22Rv1 (cell line): ENCODE data around the gene PCDHGA3.
A peak's percentile ranks its signal among the peaks of the same experiment; 100 is the strongest.
"Not testable (repeated sequence)": the region's sequence is repeated elsewhere in the genome, so short reads cannot be mapped to it uniquely, and the experiment has no call there.

Experiments used
- H3K27ac ChIP-seq: fragments of 450-650 bp; 2 replicates; pipeline ENCODE4 v1.5.1; 2017
- ZFX ChIP-seq: fragments of 450-650 bp; IDR thresholded peaks from 2 replicates; pipeline ENCODE4 v1.6.1; 2017; ENCODE audit warnings: antibody characterized with exemption, borderline replicate concordance
- TF ChIP-seq, protein P1 (sequence below): fragments of 450-650 bp; IDR thresholded peaks from 2 replicates; pipeline ENCODE4 v1.5.1; 2017; ENCODE audit warnings: mild to moderate bottlenecking

PCDHGA3 gene

DNA sequence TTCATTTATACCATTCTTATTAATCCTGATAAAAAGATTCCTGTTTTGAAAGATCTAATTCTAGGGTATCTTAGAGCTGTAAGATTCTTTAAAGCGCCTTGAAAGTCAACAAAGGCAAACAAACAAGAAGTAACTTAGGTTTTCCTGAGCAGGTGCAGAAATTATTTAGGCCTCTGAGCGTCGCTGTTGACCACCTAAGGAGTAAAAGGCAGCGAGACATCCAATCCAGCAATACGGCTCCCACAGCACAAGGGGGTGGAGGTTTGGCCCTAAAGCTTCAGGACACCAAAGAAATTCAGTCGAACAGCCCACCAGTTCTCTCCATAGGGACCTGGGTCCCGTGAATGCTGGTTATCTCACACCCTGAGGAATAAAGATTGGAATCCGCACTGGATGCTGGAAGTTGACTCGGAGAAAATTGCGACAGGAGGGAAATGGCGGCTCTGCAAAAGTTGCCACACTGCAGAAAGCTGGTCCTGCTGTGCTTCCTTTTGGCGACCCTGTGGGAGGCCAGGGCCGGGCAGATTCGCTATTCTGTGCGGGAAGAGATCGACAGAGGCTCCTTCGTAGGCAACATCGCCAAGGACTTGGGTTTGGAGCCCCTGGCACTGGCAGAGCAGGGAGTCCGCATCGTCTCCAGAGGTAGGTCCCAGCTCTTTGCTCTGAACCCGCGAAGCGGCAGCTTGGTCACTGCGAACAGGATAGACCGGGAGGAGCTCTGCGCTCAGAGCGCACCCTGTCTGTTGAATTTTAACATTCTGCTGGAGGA, 4.9 kb upstream of the PCDHGA3 start, which contains the start of gene PCDHGA2:
TSS of gene PCDHGA2 (plus strand) at position 223 of the 769 bp plus-strand sequence.
- no peak for TF ChIP-seq ZFX
- TF ChIP-seq, protein P1, sequence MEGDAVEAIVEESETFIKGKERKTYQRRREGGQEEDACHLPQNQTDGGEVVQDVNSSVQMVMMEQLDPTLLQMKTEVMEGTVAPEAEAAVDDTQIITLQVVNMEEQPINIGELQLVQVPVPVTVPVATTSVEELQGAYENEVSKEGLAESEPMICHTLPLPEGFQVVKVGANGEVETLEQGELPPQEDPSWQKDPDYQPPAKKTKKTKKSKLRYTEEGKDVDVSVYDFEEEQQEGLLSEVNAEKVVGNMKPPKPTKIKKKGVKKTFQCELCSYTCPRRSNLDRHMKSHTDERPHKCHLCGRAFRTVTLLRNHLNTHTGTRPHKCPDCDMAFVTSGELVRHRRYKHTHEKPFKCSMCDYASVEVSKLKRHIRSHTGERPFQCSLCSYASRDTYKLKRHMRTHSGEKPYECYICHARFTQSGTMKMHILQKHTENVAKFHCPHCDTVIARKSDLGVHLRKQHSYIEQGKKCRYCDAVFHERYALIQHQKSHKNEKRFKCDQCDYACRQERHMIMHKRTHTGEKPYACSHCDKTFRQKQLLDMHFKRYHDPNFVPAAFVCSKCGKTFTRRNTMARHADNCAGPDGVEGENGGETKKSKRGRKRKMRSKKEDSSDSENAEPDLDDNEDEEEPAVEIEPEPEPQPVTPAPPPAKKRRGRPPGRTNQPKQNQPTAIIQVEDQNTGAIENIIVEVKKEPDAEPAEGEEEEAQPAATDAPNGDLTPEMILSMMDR: peak; percentile 73
- no peak within 1 kb of the TSS for H3K27ac ChIP-seq

DNA sequence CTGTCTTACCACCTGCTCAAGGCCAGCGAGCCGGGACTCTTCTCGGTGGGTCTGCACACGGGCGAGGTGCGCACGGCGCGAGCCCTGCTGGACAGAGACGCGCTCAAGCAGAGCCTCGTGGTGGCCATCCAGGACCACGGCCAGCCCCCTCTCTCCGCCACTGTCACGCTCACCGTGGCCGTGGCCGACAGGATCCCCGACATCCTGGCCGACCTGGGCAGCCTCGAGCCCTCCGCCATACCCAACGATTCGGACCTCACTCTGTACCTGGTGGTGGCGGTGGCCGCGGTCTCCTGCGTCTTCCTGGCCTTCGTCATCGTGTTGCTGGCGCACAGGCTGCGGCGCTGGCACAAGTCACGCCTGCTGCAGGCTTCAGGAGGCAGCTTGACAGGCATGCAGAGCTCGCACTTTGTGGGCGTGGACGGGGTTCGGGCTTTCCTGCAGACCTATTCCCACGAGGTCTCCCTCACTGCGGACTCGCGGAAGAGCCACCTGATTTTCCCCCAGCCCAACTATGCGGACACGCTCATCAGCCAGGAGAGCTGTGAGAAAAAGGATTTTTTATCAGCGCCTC, 2.8 kb upstream of the PCDHGA3 start:
- H3K27ac ChIP-seq: not testable (repeated sequence)

DNA sequence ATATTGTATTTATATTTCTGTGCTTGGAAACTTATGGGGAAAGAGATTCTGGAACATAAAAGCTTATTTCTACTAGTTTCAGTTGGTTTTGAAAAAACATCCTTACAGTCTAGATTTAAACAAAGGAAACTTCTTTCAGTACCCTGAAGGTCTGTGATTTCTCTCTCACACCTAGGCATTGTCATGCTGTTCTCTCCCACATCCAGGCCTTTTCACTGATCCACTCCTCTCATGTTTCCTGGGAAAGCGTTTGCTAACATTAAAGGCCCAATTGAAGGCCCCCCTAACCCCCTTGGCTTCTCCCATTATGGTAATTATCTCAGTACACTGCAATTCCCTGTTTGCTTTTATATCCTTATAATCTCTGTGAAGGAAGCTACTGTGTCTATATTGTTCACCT, 856 bp upstream of the PCDHGA3 start:
- TF ChIP-seq ZFX: no peak
- TF ChIP-seq, protein P1: no peak
- no peak overlapping the region for H3K27ac ChIP-seq

DNA sequence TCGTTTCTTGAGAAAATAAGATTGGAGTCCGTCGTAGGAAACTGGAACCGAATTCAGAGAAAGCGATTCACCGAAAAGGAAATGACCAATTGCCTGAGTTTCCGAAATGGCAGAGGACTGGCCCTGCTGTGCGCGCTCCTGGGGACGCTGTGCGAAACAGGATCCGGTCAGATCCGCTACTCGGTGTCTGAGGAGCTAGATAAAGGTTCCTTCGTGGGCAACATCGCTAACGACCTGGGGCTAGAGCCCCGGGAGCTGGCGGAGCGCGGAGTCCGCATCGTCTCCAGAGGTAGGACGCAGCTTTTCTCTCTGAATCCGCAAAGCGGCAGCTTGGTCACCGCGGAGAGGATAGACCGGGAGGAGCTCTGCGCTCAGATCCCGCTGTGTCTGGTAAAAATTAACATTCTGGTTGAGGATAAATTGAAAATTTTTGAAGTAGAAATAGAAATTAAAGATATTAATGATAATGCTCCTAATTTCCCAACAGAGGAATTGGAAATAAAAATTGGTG, 379 bp downstream of the PCDHGA3 start:
- TF ChIP-seq, protein P1: peak; percentile 52
- no peak for TF ChIP-seq ZFX

DNA sequence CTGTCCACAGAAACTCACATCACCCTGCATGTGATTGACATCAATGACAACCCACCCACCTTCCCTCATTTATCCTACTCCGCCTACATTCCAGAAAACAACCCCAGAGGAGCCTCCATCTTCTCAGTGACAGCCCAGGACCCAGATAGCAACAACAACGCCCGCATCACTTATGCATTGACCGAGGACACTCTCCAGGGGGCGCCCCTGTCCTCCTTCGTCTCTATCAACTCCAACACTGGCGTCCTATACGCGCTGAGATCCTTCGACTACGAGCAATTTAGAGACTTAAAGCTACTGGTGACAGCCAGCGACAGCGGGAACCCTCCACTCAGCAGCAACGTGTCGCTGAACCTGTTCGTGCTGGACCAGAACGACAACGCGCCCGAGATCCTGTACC, 1.7 kb downstream of the PCDHGA3 start:
- H3K27ac ChIP-seq: no peak overlapping the region
- TF ChIP-seq, protein P1: 0 out of 2 replicates have a peak, but pooled peaks have one; percentile 11
- no peak for TF ChIP-seq ZFX

More for the DNA sequence above, 379 bp downstream of the PCDHGA3 start:
- 0 out of 2 replicates have a peak overlapping the region, but pooled peaks have one; percentile 7 for H3K27ac ChIP-seq

DNA sequence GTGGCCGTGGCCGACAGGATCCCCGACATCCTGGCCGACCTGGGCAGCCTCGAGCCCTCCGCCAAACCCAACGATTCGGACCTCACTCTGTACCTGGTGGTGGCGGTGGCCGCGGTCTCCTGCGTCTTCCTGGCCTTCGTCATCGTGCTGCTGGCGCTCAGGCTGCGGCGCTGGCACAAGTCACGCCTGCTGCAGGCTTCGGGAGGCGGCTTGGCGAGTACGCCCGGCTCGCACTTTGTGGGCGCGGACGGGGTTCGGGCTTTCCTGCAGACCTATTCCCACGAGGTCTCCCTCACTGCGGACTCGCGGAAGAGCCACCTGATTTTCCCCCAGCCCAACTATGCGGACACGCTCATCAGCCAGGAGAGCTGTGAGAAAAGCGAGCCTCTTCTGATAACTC, 2.4 kb downstream of the PCDHGA3 start:
- H3K27ac ChIP-seq: not testable (repeated sequence)

DNA sequence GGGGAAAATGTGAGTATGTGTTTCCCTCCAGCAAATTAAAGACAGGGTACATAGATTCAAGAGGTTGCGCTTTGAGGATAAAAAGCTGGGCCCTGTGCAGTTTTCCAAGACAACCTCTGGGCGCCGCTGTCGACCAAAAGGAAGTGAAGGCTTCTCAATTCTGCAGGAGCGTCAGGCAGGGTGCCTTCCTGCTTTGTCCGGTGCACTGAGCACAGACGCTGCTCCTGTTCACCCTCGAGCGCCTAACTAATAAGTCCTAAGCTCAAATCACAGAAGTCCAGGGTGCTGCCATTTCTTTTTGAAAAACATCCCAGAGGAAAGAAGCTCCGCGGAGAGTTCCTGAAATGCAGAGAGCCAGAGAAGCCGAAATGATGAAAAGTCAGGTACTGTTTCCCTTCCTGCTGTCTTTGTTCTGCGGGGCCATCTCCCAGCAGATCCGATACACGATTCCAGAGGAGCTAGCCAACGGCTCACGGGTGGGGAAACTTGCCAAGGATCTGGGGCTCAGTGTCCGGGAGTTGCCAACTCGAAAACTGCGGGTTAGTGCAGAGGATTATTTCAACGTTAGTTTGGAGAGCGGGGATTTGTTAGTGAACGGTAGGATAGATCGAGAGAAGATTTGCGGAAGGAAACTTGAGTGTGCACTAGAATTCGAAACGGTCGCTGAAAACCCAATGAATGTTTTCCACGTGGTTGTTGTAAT, 6.4 kb downstream of the PCDHGA3 start, which contains the start of gene PCDHGB1:
TSS of gene PCDHGB1 (plus strand) at position 183 of the 703 bp plus-strand sequence. CDS start at position 345, 162 bp downstream.
- 0 out of 2 replicates have a peak within 1 kb of the TSS, but pooled peaks have one; percentile 37 for H3K27ac ChIP-seq

More for the DNA sequence above, 6.4 kb downstream of the PCDHGA3 start, which contains the start of gene PCDHGB1:
- TF ChIP-seq, protein P1: peak; percentile 88
- TF ChIP-seq ZFX: no peak
